H1 (cell line): ENCODE results near the gene DPP3. TPM values are rescaled to one million over a fixed set of nuclear protein-coding genes. Genes with fewer than 3 reads are reported as not detected.
"Not testable (repeated sequence)": the region's sequence is repeated elsewhere in the genome, so short reads cannot be mapped to it uniquely, and the experiment has no call there.

Experiments used
- CTCF ChIA-PET: fragments of 300-600 bp; sonication (Branson Sonifier 250); formaldehyde crosslinking; loops from one replicate; lab custom pipeline; 2021; ENCODE audit not compliant: partially characterized antibody; lab: Charles Lee
- POLR2A ChIA-PET: fragments of 300-600 bp; sonication (Branson Sonifier 250); formaldehyde crosslinking; loops from one replicate; lab custom pipeline; 2021; ENCODE audit warnings: inconsistent platforms; ENCODE audit not compliant: partially characterized antibody; lab: Charles Lee
- DNase-seq, 2 experiments: peaks; one replicate each; pipeline versions ENCODE4 v3.0.0 to v3.0.0-alpha.2; 2010 to 2022; ENCODE audit warnings: low spot score in 2 of 2, low read depth in 1 of 2, mixed read lengths in 1 of 2
- FAIRE-seq: peaks from 2 replicates; lab custom pipeline; 2011; peaks lifted over from hg19 to GRCh38; lab: Jason Lieb, UNC
- H2AFZ ChIP-seq: 2 replicates; pipeline ENCODE4 v1.8.1; 2012; ENCODE audit warnings: low read length, inconsistent platforms
- H2AK5ac ChIP-seq: 2 replicates; pipeline ENCODE4 v1.6.1; 2013; ENCODE audit warnings: low read depth, low read length
- H2BK120ac ChIP-seq: replicated peaks from 2 replicates; pipeline ENCODE3; 2013; ENCODE audit warnings: low read depth, low read length, inconsistent platforms
- H2BK12ac ChIP-seq: 2 replicates; pipeline ENCODE4 v1.6.1; 2013; ENCODE audit warnings: low read depth, low read length
- H2BK15ac ChIP-seq: 2 replicates; pipeline ENCODE4 v1.6.1; 2013; ENCODE audit warnings: low read length
- H2BK20ac ChIP-seq: 2 replicates; pipeline ENCODE4 v1.6.1; 2013; ENCODE audit warnings: low read length
- H2BK5ac ChIP-seq: 2 replicates; pipeline ENCODE4 v1.6.1; 2013; ENCODE audit warnings: low read depth, low read length
- H3K14ac ChIP-seq: 2 replicates; pipeline ENCODE4 v1.6.1; 2013; ENCODE audit warnings: inconsistent platforms; ENCODE audit not compliant: insufficient read length
- H3K18ac ChIP-seq: 2 replicates; pipeline ENCODE4 v1.6.1; 2013; ENCODE audit warnings: low read length; ENCODE audit errors: extremely low read depth
- H3K23ac ChIP-seq: 2 replicates; pipeline ENCODE4 v1.6.1; 2013; ENCODE audit warnings: inconsistent platforms; ENCODE audit not compliant: insufficient read length
- H3K23me2 ChIP-seq: 2 replicates; pipeline ENCODE4 v1.6.1; 2013; ENCODE audit warnings: low read depth, low read length
- H3K27ac ChIP-seq: 2 replicates; pipeline ENCODE4 v1.6.1; 2011; ENCODE audit warnings: low read depth, low read length, inconsistent platforms
- H3K27me3 ChIP-seq, 4 experiments: replicated peaks in 1 of 4; 1 replicate in 1 of 4; 2 replicates in 3 of 4; pipeline versions ENCODE4 v1.6.1 to v1.8.1; 2011 to 2013; ENCODE audit warnings: low read length in 3 of 4, mild to moderate bottlenecking in 3 of 4, inconsistent platforms in 2 of 4, mixed read lengths in 2 of 4, moderate library complexity in 1 of 4; ENCODE audit not compliant: control insufficient read depth in 3 of 4, insufficient read depth in 3 of 4; ENCODE audit errors: extremely low read depth in 1 of 4
- H3K36me3 ChIP-seq, 4 experiments: 2 replicates each; pipeline versions ENCODE4 v1.6.1 to v1.8.1; 2011 to 2013; ENCODE audit warnings: mild to moderate bottlenecking in 4 of 4, low read length in 3 of 4, moderate library complexity in 2 of 4, control low read depth in 1 of 4, inconsistent platforms in 1 of 4; ENCODE audit not compliant: insufficient read depth in 4 of 4, control insufficient read depth in 2 of 4
- H3K4ac ChIP-seq: replicated peaks from 2 replicates; pipeline ENCODE3; 2013; ENCODE audit warnings: low read length, low read depth, mixed read lengths, inconsistent platforms; ENCODE audit not compliant: insufficient read length
- H3K4me1 ChIP-seq, 4 experiments: replicated peaks in 1 of 4; 1 replicate in 1 of 4; 2 replicates in 3 of 4; pipeline versions ENCODE4 v1.6.1 to v1.8.1; 2011 to 2013; ENCODE audit warnings: low read length in 3 of 4, inconsistent platforms in 2 of 4, mixed read lengths in 1 of 4; ENCODE audit not compliant: insufficient read depth in 4 of 4, control insufficient read depth in 3 of 4
- H3K4me2 ChIP-seq, 2 experiments: 2 replicates each; pipeline versions ENCODE4 v1.6.1 to v1.8.1; 2011 to 2013; ENCODE audit warnings: low read depth in 2 of 2, low read length in 2 of 2, control low read depth in 1 of 2, inconsistent platforms in 1 of 2, mild to moderate bottlenecking in 1 of 2; ENCODE audit not compliant: insufficient read depth in 1 of 2
- H3K4me3 ChIP-seq, 4 experiments: fragments of 200-600, 300-600 bp in 1 of 4; sonication (generic), shearing (Covaris generic), sonication (Bioruptor Twin) in 1 of 4; 2 replicates each; pipeline versions ENCODE4 v1.5.1 to v1.8.1; 2011 to 2016; ENCODE audit warnings: low read length in 4 of 4, low read depth in 3 of 4, control low read depth in 2 of 4, inconsistent platforms in 2 of 4, mild to moderate bottlenecking in 2 of 4, mixed read lengths in 1 of 4, moderate library complexity in 1 of 4; ENCODE audit not compliant: insufficient read depth in 2 of 4; ENCODE audit errors: extremely low read depth in 1 of 4
- H3K56ac ChIP-seq: replicated peaks from 2 replicates; pipeline ENCODE3; 2013; ENCODE audit warnings: low read depth, mild to moderate bottlenecking, mixed read lengths, low read length, inconsistent platforms; ENCODE audit not compliant: insufficient read length
- H3K79me1 ChIP-seq: 2 replicates; pipeline ENCODE4 v1.6.1; 2013; ENCODE audit warnings: low read depth, low read length, control low read depth
- H3K79me2 ChIP-seq, 2 experiments: 2 replicates each; pipeline versions ENCODE4 v1.6.1 to v1.8.1; 2012 to 2013; ENCODE audit warnings: low read length in 2 of 2, mild to moderate bottlenecking in 2 of 2, inconsistent platforms in 1 of 2; ENCODE audit not compliant: insufficient read depth in 2 of 2, control insufficient read depth in 1 of 2
- H3K9ac ChIP-seq, 4 experiments: replicated peaks in 1 of 4; 1 replicate in 1 of 4; 2 replicates in 3 of 4; pipeline versions ENCODE4 v1.6.1 to v1.8.1; 2011 to 2013; ENCODE audit warnings: low read depth in 3 of 4, low read length in 3 of 4, control low read depth in 2 of 4, mild to moderate bottlenecking in 2 of 4, moderate library complexity in 2 of 4, inconsistent platforms in 1 of 4; ENCODE audit errors: extremely low read depth in 1 of 4
- H3K9me3 ChIP-seq, 2 experiments: 2 replicates each; pipeline versions ENCODE4 v1.6.1 to v1.8.1; 2012 to 2013; ENCODE audit warnings: mild to moderate bottlenecking in 2 of 2, moderate library complexity in 2 of 2, control low read depth in 1 of 2, inconsistent platforms in 1 of 2, low read depth in 1 of 2, low read length in 1 of 2, mixed read lengths in 1 of 2; ENCODE audit not compliant: insufficient read depth in 2 of 2
- H4K20me1 ChIP-seq, 2 experiments: replicated peaks in 1 of 2; 2 replicates each; pipeline versions ENCODE3 to v1.8.1; 2011 to 2013; ENCODE audit warnings: inconsistent platforms in 2 of 2, low read length in 2 of 2, mild to moderate bottlenecking in 1 of 2; ENCODE audit not compliant: insufficient read depth in 2 of 2, control insufficient read depth in 1 of 2
- H4K5ac ChIP-seq: 2 replicates; pipeline ENCODE4 v1.6.1; 2013; ENCODE audit warnings: low read length, low read depth, mixed read lengths, inconsistent platforms; ENCODE audit not compliant: insufficient read length
- H4K8ac ChIP-seq: 2 replicates; pipeline ENCODE4 v1.8.0; 2013; ENCODE audit warnings: mild to moderate bottlenecking, moderate library complexity, low read length, inconsistent platforms; ENCODE audit not compliant: insufficient read depth; ENCODE audit errors: extremely low read depth
- H4K91ac ChIP-seq: replicated peaks from 2 replicates; pipeline ENCODE3; 2013; ENCODE audit warnings: low read length, mixed read lengths, inconsistent platforms; ENCODE audit not compliant: insufficient read length
- POLR2A ChIP-seq, 2 experiments: IDR thresholded peaks; 1 replicate in 1 of 2; 2 replicates in 1 of 2; pipeline ENCODE4 v1.6.1; 2011; ENCODE audit warnings: low read depth in 2 of 2, low read length in 2 of 2, mild to moderate bottlenecking in 2 of 2; ENCODE audit errors: control extremely low read depth in 1 of 2
- polyA plus RNA-seq, 7 experiments: library from polyadenylated mRNA; depleted of rRNA in 3 of 7; stranded (reverse) in 5 of 7; unstranded in 2 of 7; fragments of >200 nt in 5 of 7; fragments of 200-250 nt in 2 of 7; gene quantifications; 1 replicate in 5 of 7; 2 replicates in 1 of 7; 4 replicates in 1 of 7; pipeline versions ENCODE4 v1.2.1 to v1.2.3, GENCODE V29; 2011 to 2013; ENCODE audit warnings: missing spikeins in 2 of 7, mixed read lengths in 2 of 7
- total RNA-seq: library from RNA; stranded (reverse); fragmentation: NEBNext Ultra II Directional; extraction: Animal tissue kit (Norgen Biotek cat#: 25700); gene quantifications from 2 replicates; pipeline ENCODE4 v1.2.1, GENCODE V29; 2021

The DPP3 gene
- total and polyA plus RNA-seq, 2 of the 8 experiments (the other 6 are each of a cell fraction or from before 2014, with no cell fraction given) = 75.1 to 82.7 TPM

GRCh38 chr11:66480117-66480938, at the start of gene DPP3 (continued):
- TF ChIP-seq POLR2A (IDR thresholded peaks at IDR 0.05; ENCODE audit: control extremely low read depth in 1 of 2, low read depth in 2 of 2, low read length in 2 of 2) = peak; percentile 86 to 90

- not testable (repeated sequence) for H2AFZ ChIP-seq, H3K27me3 ChIP-seq, DNase-seq, H2BK15ac ChIP-seq, H3K23me2 ChIP-seq, H4K5ac ChIP-seq, H4K91ac ChIP-seq, H3K9ac ChIP-seq, H3K56ac ChIP-seq, H3K4ac ChIP-seq, H2BK120ac ChIP-seq, H3K18ac ChIP-seq, H3K27ac ChIP-seq, FAIRE-seq, H2BK12ac ChIP-seq, H3K4me3 ChIP-seq, H3K14ac ChIP-seq, H2AK5ac ChIP-seq, H3K4me2 ChIP-seq, H2BK5ac ChIP-seq, H4K20me1 ChIP-seq, H3K79me2 ChIP-seq, H3K79me1 ChIP-seq, H3K23ac ChIP-seq, H3K4me1 ChIP-seq, H2BK20ac ChIP-seq, H4K8ac ChIP-seq, H3K9me3 ChIP-seq
- POLR2A ChIA-PET = interaction anchor here (0.7 to 1.2 kb wide), 3 partner anchors 23 to 130 kb away, joined by 3 to 6 read pairs (median 3); no protein-coding TSS in a partner anchor
- H3K36me3 ChIP-seq = peaks cover 2 to 14% (median 10%) of the 10 kb centered on the region in 4 experiments; a peak in 6 of 8 replicates
- CTCF ChIA-PET = interaction anchor here (0.7 to 13.7 kb wide), 11 partner anchors 7 to 87 kb away, joined by 3 to 259 read pairs (median 4); partner anchors contain the start of genes BRMS1, MRPL11 and NPAS4
Measured at GRCh38 chr11:66431287-66431686, 48.9 kb upstream of the DPP3 start.
